HG03066 (cell line): ENCODE results near the gene CARD9.

ENCODE experiments used
- ATAC-seq: cut with Tn5 transposase; IDR thresholded peaks from one replicate; pipeline ENCODE4 v1.9.1; 2021; ENCODE audit warnings: low read depth; ENCODE audit not compliant: unreplicated experiment

The CARD9 gene

DNA sequence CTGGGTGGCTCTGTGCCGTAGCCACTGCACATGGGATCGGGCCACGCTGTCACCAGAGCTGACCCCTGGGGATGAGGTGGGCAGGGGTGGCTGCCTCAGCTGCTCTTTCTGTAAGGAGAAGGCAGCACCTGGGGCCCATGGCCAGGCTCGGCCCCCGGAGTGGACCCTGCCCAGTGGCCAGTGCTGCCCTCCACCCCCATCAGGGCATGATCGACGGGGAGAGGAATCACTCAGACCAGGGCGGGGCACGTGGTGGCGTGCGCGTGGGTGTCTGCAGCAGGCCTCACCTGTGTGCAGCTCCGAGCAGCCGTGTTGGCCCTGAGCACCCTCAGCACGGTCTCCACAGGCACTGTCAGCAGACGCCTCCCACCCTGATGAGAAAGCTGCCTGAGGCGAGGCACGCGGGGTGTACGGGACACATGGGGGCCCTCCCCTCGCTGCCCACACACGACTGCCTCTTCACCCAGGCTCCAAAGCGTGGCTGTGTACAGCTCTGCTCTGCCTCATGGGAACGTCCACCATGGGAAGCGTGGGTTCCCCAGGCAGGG, 8.6 kb upstream of the CARD9 start:
- ATAC-seq, result no peak

DNA sequence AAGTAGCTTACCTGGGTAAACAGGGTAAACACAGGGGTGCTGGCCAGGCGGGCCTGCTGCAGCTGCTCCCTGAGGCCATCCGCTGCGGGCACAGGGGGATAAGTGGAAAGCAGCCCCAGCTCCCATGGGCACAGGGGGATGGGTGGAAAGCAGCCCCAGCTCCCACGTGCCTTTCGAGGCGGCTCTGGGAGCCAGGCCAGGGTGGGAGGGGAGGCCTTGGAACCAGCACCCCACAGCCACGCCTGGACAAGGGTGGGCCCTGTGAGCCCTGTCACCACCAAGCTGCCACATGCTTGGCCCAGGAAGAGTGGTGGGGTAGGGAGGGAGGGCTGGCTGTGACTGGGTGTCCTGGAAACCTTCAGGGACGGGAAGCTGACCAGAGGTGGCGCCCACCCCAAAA, 7.8 kb upstream of the CARD9 start:
- no peak for ATAC-seq

DNA sequence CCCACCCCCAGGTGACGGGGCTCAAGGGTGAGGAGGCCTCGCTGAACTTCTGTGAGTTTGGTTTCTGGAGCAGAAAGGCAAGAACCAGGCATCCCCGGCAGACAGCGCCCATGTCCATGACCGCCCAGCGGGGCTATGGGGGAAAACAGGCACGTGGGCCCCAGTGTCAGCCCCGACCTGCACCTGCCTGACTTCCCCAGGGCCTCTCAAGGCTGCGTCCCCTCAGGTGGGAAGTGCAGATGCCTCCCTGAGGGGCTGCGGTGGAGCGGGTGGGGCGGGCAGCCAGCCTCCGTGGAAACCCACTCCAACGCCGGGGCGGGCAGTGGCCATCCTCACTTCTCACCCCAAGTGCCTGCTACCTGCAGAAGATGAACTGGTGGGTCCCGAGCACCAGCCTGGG, 6.9 kb upstream of the CARD9 start:
- no peak for ATAC-seq

DNA sequence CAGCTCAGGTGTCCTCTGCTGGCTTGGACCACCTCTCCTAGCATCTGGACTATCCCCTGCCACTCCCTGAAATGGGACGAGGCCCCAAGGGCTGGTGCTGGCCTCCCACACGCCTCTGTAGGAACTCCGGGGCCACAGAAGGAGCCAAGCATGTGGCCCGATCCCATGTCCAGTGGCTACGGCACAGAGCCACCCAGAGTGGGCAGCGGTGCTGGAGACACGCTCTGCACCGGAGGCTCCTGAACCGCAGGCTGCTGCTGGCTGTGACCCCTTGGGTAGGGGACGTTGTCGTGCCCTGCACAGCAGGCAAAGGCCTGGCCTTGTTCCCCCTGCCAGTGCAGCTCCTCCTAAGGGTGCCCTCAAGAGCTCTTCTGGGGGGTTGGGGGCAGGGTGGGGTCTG, 6.4 kb upstream of the CARD9 start:
- no peak for ATAC-seq

DNA sequence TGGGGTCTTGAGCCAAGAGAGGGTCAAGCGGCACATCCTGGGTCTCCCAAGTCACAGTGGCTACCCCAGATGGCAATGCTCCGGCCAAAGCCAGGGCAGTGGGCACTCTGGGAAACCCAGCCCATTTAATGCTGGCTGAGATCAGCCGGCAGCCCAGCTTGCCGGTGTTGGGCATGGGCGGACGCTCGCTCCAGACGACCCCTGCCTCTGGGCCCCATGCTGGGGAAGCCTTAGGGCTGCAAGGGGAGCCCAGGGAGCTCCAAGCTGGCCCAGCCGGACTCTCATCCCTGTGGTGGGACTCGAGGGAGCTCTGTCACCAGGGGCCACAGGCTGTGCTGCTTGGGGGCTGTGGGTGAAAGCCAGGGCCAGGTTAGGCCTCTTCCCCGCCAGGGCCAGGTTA, 5.9 kb upstream of the CARD9 start:
- no peak for ATAC-seq

DNA sequence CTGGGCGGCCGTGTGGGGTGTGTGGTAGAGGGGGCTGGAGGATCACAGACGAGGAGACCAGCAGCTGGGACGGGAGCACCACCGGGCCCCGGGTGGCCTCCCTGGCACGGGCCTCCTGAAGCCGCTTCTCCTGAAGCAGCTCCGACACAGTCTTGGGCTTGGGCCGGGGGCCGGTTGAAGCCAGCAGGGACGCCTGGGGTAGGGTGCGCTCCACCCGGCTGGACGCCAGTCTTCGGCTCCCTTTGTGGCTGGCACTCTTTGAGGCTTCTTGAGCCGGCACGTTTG, 5.5 kb upstream of the CARD9 start:
- ATAC-seq, result no peak

DNA sequence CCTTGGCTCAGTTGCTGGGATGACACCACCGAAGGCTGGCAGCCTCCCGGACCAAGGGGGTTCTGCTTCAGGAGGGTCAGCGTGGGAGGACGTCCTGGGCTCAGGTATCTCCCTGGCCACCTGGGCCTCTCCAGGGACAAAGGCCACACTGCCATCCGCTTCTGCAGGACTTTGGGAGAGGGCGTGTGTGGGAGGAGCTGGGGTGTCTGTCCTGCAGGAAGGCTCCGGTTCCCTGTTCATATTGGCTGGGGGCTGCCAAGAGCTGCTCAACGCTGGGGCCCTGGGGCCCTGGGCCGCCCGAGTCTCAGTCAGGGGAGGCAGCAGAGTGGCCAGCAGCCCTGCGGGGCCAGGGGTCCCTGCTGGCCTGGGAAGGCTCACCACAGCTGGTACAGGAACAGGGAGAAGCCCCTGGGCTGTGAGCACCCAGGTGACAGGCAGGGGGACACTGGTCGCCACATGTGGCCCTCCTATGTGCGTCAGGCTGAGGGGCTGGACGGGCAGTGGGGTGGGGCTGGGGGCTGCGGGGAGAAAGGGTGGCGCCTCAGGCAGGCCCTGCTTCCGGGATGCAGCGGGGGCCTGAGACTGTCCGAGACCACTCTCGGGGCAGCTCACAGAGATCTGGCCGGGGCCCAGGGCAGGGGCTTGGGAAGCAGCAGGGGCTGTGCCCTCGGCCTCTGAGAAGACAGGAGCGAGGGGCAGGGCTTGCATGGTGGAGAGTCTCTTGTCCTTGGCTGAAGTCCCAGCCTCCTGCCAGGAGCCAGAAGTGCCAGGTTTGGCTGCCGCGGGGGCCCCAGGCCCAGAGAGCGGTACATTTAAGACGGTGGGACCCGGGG, 4.9 kb upstream of the CARD9 start:
- no peak for ATAC-seq

DNA sequence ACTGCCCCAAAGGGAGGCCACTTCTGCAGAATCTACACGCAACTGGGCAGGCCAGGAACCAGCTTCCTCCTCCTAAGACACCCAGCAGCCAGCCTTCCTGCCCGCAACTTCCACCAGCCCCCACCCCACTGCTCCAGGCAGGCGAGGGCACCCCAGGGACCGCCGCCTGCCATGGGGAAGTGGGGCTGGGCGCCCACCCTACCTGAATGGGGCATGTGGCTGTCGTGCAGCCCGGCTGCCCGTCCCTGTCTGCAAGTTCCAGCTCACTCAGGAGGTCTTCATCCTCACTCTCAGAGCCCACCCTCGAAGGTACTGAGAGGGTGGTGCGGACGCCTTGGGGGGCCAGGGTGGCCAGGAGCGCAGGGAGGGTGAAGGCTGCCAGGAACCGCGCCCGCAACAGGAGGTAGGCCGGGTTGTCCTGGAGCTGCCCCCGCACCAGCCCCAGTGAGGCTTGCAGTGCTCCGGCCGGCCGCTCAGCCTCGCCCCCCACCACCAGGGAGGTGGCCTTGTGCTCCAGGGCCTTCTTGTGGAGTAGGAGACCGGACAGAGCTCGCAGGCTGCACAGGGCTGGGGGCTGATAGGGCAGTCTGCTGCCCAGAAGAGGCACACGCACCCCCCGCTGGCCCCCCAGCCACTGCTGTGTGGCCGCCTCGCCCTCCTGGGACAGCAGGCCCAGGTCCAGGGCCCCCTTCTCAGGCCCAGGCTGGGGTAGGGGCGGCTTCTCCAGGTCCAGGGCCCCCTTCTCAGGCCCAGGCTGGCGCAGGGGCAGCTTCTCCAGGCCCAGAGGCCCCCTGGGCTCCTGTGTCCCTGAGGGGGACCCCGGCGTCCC, 4.1 kb upstream of the CARD9 start:
- no peak for ATAC-seq

DNA sequence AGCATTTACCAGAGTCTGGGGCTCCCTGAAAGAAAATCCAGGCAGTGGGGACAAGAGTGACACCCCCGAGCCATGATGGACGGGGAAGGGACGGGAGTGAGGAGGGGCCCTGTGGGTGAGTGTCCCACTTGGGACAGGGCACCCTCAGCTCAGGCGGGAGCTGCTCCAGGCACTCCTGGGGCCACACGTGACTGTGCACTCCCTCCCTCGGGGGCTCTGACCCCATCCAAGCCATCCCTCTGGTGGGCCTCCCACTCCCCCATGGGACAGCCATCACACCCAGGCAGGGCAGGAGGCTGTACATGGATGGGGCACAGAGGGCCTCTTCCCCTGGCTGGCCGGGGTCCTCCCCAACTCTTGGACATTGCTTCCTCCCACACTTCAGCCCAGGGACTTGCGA, 3.0 kb upstream of the CARD9 start:
- ATAC-seq, result no peak

DNA sequence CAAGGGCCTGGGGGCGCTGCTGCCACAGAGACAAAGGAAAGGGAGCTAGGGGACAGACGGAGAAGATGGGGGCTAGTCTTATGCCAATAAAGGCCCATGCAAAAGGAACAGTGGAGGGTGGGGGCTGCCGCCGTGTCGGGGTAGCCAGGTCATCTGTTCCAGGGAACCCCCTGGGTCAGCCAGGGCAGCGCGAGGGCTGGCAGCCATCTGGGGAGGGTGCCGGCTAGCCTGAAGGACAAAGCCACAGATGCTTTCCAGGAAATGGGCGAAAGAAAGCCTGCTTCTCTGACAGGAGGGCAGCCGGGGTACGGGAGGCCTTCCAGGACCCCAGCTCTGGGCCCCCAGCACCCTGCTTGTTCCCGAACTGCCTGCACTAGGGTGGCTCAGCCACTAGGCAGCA, 1.6 kb upstream of the CARD9 start:
- no peak for ATAC-seq

DNA sequence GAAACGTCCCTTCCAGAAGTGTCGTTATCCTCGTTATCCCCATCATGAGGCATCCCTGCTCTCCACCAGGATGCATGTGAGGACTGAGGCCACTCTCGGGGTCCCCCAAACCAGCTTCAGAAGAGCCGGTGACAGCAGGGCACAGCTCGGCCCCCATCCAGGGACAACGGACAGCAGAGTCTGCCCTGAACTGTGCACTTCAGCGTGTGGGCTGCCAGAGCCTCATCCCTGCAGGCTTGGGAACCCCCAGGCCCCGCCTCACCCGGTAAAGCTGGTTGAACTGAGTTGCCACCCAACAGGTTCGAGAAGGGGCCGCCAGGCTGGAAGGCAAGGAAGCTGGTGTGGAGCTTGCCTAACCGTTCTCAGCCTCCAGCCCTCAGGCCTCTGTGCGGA, 710 bp upstream of the CARD9 start:
- no peak for ATAC-seq

DNA sequence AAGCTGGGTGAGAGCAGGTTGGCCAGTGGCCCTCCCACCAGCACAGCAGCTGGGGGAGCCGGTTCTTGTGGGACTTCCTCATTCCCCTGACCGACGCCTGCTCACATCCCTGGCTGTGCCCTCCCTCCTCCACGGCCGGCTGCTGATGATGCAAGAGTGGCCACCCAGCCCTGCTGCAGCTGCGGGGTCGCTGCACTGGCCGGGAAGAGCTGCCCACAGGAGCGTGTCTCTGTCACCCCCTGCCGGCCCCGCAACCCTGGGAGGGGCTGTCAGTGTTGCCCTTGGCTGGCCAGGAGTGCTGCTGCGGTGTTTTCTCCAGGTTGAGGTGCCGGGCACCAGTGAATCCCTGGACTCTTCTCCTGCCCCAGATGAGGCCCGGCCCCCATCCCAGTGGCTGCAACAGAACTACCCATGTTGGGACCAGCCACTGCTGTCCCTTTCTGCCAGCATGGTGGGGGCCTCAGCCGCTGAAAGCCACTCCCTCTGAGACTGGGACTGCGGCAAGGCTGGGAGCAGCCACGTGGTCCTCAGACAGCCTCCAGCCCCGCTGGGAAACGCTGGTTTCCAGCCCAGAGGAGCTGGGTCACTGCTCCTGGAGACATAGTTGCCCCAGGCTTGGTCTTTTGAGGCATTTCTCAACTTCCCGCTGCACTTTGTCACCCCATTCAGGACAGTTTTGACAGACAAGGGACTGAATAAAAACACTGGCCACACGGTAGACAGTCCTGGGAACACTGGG, 739 bp downstream of the CARD9 start:
- ATAC-seq, result no peak

DNA sequence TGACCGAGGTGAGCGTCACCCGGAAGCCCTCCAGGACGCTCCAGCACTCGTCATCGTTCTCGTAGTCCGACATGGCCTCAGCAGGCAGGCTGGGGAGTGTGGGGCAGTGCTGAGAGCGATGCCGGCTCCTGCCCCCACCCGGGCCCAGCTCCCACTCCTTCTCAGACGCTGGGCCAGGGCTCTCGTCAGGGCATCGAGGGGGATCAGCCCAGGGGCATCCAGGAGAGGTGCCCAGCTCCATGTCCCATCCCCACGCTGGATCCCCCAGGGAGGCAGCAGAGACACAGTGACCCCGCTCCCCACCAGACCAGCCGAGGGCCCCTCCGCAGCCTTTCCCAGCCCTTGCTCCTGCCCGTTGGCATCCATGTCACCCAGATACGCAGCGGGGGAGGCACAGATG, 1.5 kb downstream of the CARD9 start:
- ATAC-seq, result no peak

DNA sequence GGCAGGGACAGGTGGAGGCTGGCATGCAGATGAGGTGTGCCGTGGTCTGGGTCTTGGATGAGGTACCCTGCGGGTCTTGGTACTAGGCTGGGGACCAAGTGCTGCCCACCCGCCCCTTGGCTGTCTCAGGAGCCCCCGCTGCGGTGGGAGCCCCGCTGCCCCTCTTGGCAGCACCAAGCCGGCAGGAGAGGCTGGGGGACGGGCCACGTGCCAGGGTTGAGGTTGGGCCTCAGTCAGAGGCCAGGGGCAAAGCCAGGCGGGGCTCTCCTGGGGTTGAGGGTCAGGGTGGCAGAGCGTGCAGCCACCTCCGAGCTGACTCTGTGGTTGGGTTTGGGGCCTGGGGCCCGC, 2.0 kb downstream of the CARD9 start:
- no peak for ATAC-seq

DNA sequence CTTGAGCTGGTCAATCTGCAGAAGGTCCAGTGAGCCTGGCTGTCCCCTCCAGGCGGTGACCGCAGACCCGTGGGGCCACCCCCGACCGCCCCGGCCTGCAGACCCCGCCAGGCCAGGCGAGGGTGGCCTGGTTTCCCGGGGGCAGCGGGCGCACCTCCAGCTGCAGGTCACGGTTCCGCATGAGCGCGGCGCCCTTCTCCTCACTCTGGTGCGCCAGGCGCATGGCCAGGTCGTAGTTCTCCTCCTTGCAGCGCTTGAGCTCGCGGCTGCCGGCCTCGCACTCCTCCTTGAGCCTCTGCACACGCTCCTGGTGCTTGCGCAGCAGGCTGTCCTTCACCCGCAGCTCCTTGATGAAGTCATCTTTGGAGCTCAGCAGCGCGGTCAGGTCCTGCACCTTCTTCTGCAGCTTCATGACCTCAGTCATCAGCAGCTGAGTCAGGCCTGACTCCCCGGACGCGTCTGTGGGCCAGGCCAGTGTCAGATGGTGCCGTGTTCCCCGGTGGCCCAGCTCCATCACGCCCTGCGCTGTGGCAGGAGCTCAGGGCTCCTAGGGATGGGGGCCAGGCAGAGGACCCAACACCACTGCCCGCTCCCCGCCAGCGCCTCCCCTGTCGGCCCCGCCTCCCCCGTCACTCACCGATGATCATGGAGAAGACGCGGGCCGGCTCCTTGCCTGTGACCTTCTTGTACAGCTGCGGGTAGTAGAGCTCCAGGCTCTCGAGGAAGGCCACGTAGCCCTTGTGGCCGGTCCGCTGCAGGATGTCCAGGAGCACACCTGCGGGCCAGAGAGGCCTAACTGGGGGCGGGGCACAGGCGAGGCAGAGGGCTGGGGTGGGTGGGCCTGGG, 2.6 kb downstream of the CARD9 start:
- no peak for ATAC-seq

DNA sequence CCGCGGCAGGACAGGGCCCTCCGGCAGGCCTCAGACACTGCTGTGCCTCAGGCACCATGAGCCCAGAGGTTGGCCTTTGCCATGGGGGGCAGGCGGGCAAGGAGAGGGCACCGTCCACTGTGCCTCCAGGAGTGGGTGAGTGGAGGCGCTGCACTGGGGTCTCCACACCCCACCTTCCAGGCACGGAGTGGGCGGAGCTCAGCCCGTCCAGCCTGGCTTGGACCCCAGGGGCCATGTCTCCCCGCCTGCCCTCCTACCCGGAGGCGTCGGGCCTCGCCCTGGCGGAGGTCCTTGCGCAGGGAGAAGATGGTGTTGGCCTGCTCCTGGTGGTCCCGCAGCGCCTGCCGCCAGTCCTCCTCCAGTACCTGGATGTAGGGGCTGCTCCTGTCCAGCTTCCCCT, 3.4 kb downstream of the CARD9 start:
- ATAC-seq, result no peak

DNA sequence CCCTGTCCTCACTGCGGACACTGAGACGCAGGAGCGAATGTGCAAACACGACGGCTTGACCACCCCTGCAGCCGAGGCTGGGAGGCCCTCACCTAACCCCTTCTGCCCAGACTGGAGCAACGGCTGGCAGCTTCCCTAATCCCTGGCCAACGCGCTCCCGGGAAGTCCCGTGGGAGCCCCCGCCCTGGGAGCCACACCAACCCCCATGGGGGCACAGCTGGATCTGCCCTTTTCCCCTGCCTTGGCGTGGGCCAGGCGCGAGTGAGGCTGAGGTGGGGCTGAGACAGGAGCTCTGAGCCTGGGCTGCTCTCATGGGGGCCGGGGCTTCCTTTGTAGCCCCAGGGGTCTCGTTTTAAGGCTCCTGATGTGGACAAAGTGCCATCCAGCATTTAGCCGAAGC, 5.3 kb downstream of the CARD9 start:
- no peak for ATAC-seq

DNA sequence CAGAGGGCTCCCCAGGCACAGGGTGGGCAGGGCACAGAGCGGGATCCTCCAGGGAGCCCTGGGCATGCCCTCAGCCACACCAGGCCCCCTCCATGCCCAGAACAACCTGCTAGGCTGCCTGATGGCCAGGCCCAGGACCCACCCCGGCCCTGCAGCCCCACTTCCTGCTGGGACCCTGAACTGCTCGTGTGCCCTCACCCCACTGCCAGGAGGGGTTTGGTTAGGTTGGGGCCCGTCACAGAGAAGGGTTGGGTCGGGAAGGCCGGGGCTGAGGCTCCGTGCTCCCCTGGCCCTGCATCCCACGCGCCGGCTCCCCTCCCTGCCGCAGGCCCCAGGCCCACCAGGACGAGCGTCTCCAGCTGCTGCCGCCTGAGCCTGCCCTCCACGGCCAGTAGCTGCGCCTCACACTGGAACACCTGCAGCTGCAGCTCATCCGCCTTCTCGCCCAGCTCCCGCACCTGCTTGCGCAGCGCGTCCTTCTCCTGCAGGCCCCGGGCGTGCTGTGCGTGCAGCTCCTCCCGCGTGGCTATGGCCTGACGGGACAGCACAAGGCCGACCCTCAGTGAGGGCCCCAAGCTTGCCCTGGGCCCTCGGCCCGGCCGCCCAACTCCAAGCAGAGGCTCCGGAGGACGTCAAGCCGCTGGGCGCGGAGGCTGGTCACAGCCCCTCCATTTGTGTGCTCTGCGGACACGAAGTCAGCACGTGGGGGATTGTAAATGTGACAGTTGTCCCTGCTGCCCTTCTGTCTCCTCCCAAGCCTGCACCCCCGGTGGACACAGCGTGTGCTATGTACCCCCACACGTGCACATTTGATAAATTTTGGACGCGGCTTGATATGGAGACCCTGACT, 5.9 kb downstream of the CARD9 start:
- no peak for ATAC-seq

DNA sequence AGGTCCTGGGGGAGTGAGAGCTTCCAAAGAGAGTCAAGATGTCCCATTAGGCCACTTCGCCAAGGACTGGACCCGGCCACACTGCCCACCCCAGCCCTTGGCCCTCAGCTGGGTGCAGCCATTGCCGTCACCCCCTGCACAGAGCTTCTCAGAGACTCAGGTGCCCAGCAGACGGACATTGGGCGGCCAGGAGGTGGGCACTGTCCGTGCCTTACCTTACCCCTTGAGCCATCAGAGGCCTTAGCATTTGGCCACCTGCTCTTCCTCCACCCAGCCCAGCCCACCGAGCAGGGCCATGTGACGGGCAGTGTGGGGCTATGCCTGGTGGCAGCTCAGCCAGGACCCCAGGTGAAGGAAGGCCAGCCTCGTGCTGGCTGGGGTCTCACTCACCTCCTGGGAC, 6.6 kb downstream of the CARD9 start:
- ATAC-seq, result no peak

DNA sequence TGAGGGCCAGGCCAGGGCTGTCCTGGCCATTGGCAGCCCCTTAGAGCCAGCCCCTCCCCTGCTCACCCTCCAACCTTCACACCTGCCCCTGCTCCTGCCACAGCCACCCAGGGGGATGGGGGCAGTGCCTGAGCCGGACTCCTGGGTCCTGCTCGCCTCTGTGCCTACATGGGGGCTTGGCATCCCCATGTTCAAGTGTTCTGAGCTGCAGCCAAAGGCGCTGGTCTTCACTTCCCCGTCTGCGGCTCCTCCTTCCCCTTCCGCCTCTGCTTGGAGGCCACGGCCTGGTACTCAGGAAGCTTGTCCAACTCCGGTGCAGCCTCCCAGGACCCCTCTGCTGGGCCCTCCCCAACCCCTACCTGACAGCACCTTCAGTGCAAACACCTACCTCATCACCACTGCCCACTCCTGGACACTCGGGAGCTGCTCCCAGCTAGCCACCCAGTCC, 7.7 kb downstream of the CARD9 start:
- no peak for ATAC-seq
